NCI-H446 treated with DMSO at 0.1 percent for 48 hours (cell line): ENCODE data around the gene MED4.
"Not testable (repeated sequence)": the region's sequence is repeated elsewhere in the genome, so short reads cannot be mapped to it uniquely, and the experiment has no call there.

Source experiments
- DNase-seq: peaks from one replicate; lab custom pipeline; 2025; lab: John Stamatoyannopoulos, UW

MED4 gene

GRCh38 chr13:48094404-48094780 is 512 bp downstream of the MED4 start:
- no peak for DNase-seq

GRCh38 chr13:48093588-48093987 is 1.3 kb downstream of the MED4 start:
- DNase-seq: no peak

GRCh38 chr13:48086272-48086671 is 8.6 kb downstream of the MED4 start:
- DNase-seq: no peak

- DNase-seq: no peak
Measured at GRCh38 chr13:48081739-48082138, 13.2 kb downstream of the MED4 start.

- DNase-seq: no peak
Measured at GRCh38 chr13:48078251-48078656, 16.6 kb downstream of the MED4 start.

GRCh38 chr13:48074006-48074405 is 20.9 kb downstream of the MED4 start:
- no peak for DNase-seq

- no peak for DNase-seq
Measured at GRCh38 chr13:48072787-48073186, 22.1 kb downstream of the MED4 start.

GRCh38 chr13:48072304-48072703 is 22.6 kb downstream of the MED4 start:
- DNase-seq: no peak

- DNase-seq: no peak
Measured at GRCh38 chr13:48070942-48071341, 24.0 kb downstream of the MED4 start.

GRCh38 chr13:48069573-48069972 is 25.3 kb downstream of the MED4 start:
- no peak for DNase-seq

- DNase-seq: no peak
Measured at GRCh38 chr13:48068952-48069351, 26.0 kb downstream of the MED4 start.

GRCh38 chr13:48068036-48068435 is 26.9 kb downstream of the MED4 start:
- DNase-seq: no peak

GRCh38 chr13:48066310-48066989 is 28.5 kb downstream of the MED4 start:
- no peak for DNase-seq

GRCh38 chr13:48059951-48060350 is 35.0 kb downstream of the MED4 start:
- not testable (repeated sequence) for DNase-seq

GRCh38 chr13:48058536-48058935 is 36.4 kb downstream of the MED4 start:
- not testable (repeated sequence) for DNase-seq

GRCh38 chr13:48055712-48056111 is 39.2 kb downstream of the MED4 start:
- no peak for DNase-seq

GRCh38 chr13:48054601-48055000 is 40.3 kb downstream of the MED4 start:
- DNase-seq: no peak

- DNase-seq: no peak
Measured at GRCh38 chr13:48050550-48050949, 44.4 kb downstream of the MED4 start.

GRCh38 chr13:48043789-48044503 is 51.0 kb downstream of the MED4 start:
- no peak for DNase-seq

- DNase-seq: no peak
Measured at GRCh38 chr13:48042894-48043293, 52.0 kb downstream of the MED4 start.

- DNase-seq: no peak
Measured at GRCh38 chr13:48040896-48041295, 54.0 kb downstream of the MED4 start.

- DNase-seq: no peak
Measured at GRCh38 chr13:48040049-48040448, 54.9 kb downstream of the MED4 start.

- DNase-seq: no peak
Measured at GRCh38 chr13:48038761-48039160, 56.1 kb downstream of the MED4 start.
